HEK293T (cell line): Measurements from ENCODE around the gene STAT6.

ENCODE experiments used
- CTCF ChIA-PET: fragments of 350-600 bp; formaldehyde crosslinking; extraction: SDS; loops from one replicate; lab custom pipeline; 2021; ENCODE audit warnings: antibody characterized with exemption, inconsistent platforms; lab: Yijun Ruan, JAX
- POLR2A ChIA-PET: fragments of 350-600 bp; formaldehyde crosslinking; extraction: SDS; loops from one replicate; lab custom pipeline; 2020; ENCODE audit warnings: antibody characterized with exemption, inconsistent platforms; lab: Yijun Ruan, JAX
- DNase-seq: peaks from one replicate; pipeline ENCODE4 v3.0.0; 2012; ENCODE audit warnings: mixed read lengths; ENCODE audit errors: extremely low spot score
- ARNT ChIP-seq: fragments of 450-650 bp; IDR thresholded peaks from 2 replicates; pipeline ENCODE4 v1.6.1; 2017; ENCODE audit warnings: mild to moderate bottlenecking
- BHLHE40 ChIP-seq: fragments of 450-650 bp; IDR thresholded peaks from 2 replicates; pipeline ENCODE4 v1.6.1; 2016; ENCODE audit warnings: mild to moderate bottlenecking, moderate library complexity, borderline replicate concordance
- CTBP1 ChIP-seq: fragments of 450-650 bp; IDR thresholded peaks from 2 replicates; pipeline ENCODE4 v1.6.1; 2016; ENCODE audit warnings: borderline replicate concordance
- ELF4 ChIP-seq: fragments of 450-650 bp; IDR thresholded peaks from 2 replicates; pipeline ENCODE4 v1.6.1; 2017; ENCODE audit warnings: antibody characterized with exemption
- FOXA1 ChIP-seq: fragments of 450-650 bp; IDR thresholded peaks from 2 replicates; pipeline ENCODE4 v1.6.1; 2016; ENCODE audit warnings: mild to moderate bottlenecking
- FOXK2 ChIP-seq: fragments of 450-650 bp; IDR thresholded peaks from 2 replicates; pipeline ENCODE4 v1.6.1; 2016; ENCODE audit warnings: mild to moderate bottlenecking
- FOXM1 ChIP-seq: fragments of 450-650 bp; IDR thresholded peaks from 2 replicates; pipeline ENCODE4 v1.6.1; 2017; ENCODE audit warnings: mild to moderate bottlenecking, borderline replicate concordance
- HDGF ChIP-seq: fragments of 450-650 bp; IDR thresholded peaks from 2 replicates; pipeline ENCODE4 v1.6.1; 2017; ENCODE audit warnings: antibody characterized with exemption, borderline replicate concordance
- L3MBTL2 ChIP-seq: fragments of 450-650 bp; conservative IDR thresholded peaks from 2 replicates; pipeline ENCODE4 v1.6.1; 2016; ENCODE audit warnings: mild to moderate bottlenecking
- LEF1 ChIP-seq: fragments of 450-650 bp; IDR thresholded peaks from 2 replicates; pipeline ENCODE4 v1.6.1; 2017; ENCODE audit warnings: mild to moderate bottlenecking, borderline replicate concordance
- NFRKB ChIP-seq: fragments of 450-650 bp; IDR thresholded peaks from 2 replicates; pipeline ENCODE4 v1.6.1; 2016; ENCODE audit warnings: mild to moderate bottlenecking, moderate library complexity
- PKNOX1 ChIP-seq: fragments of 450-650 bp; IDR thresholded peaks from 2 replicates; pipeline ENCODE4 v1.6.1; 2016
- SP1 ChIP-seq: fragments of 450-650 bp; IDR thresholded peaks from 2 replicates; pipeline ENCODE4 v1.6.1; 2017
- SUZ12 ChIP-seq: fragments of 450-650 bp; IDR thresholded peaks from 2 replicates; pipeline ENCODE4 v1.6.1; 2016; ENCODE audit warnings: mild to moderate bottlenecking
- TARDBP ChIP-seq: fragments of 450-650 bp; IDR thresholded peaks from 2 replicates; pipeline ENCODE4 v1.6.1; 2016
- ZNF384 ChIP-seq: fragments of 450-650 bp; IDR thresholded peaks from 2 replicates; pipeline ENCODE4 v1.6.1; 2016

STAT6 gene

GRCh38 chr12:57088354-57089270 lies 22.6 kb downstream of the STAT6 start, which contains the start of gene NAB2:
Gene NAB2 (plus strand): TSS chr12:57089114. CDS start chr12:57089272, 158 bp downstream.
- ChIA-PET CTCF (interaction anchor here (0.6 to 2.3 kb wide), 2 partner anchors 20 to 23 kb away, joined by 4 to 12 read pairs; partner anchors contain the start of gene STAT6), POLR2A (interaction anchor here (1.0 to 4.9 kb wide), 5 partner anchors 10 to 72 kb away, joined by 3 to 41 read pairs (median 12); partner anchors contain the start of genes NEMP1, STAT6 and TAC3)
- DNase-seq, result peak; percentile 85
- TF ChIP-seq ZNF384 (no peak), L3MBTL2 (peak; percentile 95)

GRCh38 chr12:57087691-57088353 lies 23.3 kb downstream of the STAT6 start:
- POLR2A ChIA-PET, result interaction anchor here (0.6 to 4.9 kb wide), 4 partner anchors 9 to 72 kb away, joined by 3 to 41 read pairs (median 15); partner anchors contain the start of genes NEMP1, STAT6 and TAC3
- TF ChIP-seq CTBP1, result no peak
- TF ChIP-seq ARNT, result no peak
- no peak for TF ChIP-seq FOXM1
- no peak for TF ChIP-seq FOXK2
- TF ChIP-seq ZNF384, result no peak
- TF ChIP-seq FOXA1, result no peak
- TF ChIP-seq SUZ12, result no peak
- TF ChIP-seq HDGF, result no peak
- DNase-seq, result peak; percentile 29
- CTCF ChIA-PET, result interaction anchor here (1.5 to 2.3 kb wide), 2 partner anchors 24 to 85 kb away, joined by 3 to 12 read pairs; partner anchors contain the start of gene STAT6

GRCh38 chr12:57087010-57087690 lies 24.0 kb downstream of the STAT6 start:
- POLR2A ChIA-PET, result interaction anchor here (0.6 to 4.9 kb wide), 3 partner anchors 9 to 71 kb away, joined by 3 to 41 read pairs (median 27); partner anchors contain the start of genes NEMP1, STAT6 and TAC3
- CTCF ChIA-PET, result interaction anchor here (0.7 to 2.3 kb wide), 3 partner anchors 25 to 949 kb away, joined by 3 to 12 read pairs (median 3); partner anchors contain the start of gene STAT6
- no peak for DNase-seq
- no peak for TF ChIP-seq HDGF
- TF ChIP-seq ARNT, result no peak
- no peak for TF ChIP-seq FOXA1
- TF ChIP-seq LEF1, result no peak
- TF ChIP-seq TARDBP, result no peak
- no peak for TF ChIP-seq ZNF384
- no peak for TF ChIP-seq PKNOX1
- TF ChIP-seq L3MBTL2, result no peak
- TF ChIP-seq ELF4, result no peak
- no peak for TF ChIP-seq FOXK2
- no peak for TF ChIP-seq CTBP1
- no peak for TF ChIP-seq BHLHE40
- no peak for TF ChIP-seq FOXM1
- no peak for TF ChIP-seq NFRKB
- TF ChIP-seq SP1, result no peak
- no peak for TF ChIP-seq SUZ12

- no peak for TF ChIP-seq BHLHE40
- TF ChIP-seq SP1, result no peak
- no peak for TF ChIP-seq L3MBTL2
- no peak for TF ChIP-seq NFRKB
- TF ChIP-seq ELF4, result no peak
- TF ChIP-seq FOXA1, result no peak
- no peak for TF ChIP-seq SUZ12
- TF ChIP-seq ZNF384, result no peak
- no peak for TF ChIP-seq ARNT
- no peak for TF ChIP-seq PKNOX1
- TF ChIP-seq FOXM1, result no peak
- no peak for TF ChIP-seq HDGF
- TF ChIP-seq FOXK2, result no peak
- CTCF ChIA-PET, result interaction anchor here (0.7 to 2.3 kb wide), 3 partner anchors 25 to 948 kb away, joined by 3 to 12 read pairs (median 3); partner anchors contain the start of gene STAT6
- peak; percentile 48 for DNase-seq
- POLR2A ChIA-PET, result interaction anchor here (2.3 to 4.9 kb wide), 2 partner anchors 8 to 25 kb away, joined by 27 to 41 read pairs; partner anchors contain the start of genes NEMP1 and STAT6
Measured at GRCh38 chr12:57086493-57087009, 24.6 kb downstream of the STAT6 start.

GRCh38 chr12:57085999-57086492 lies 25.1 kb downstream of the STAT6 start:
- ChIA-PET CTCF (interaction anchor here (2.3 kb wide), 1 partner anchor 26 kb away, joined by 12 read pairs; the partner anchor contains the start of gene STAT6), POLR2A (interaction anchor here (2.1 to 4.9 kb wide), 3 partner anchors 7 to 26 kb away, joined by 6 to 41 read pairs (median 27); partner anchors contain the start of genes NEMP1 and STAT6)
- no peak for TF ChIP-seq ZNF384
- no peak for TF ChIP-seq PKNOX1
- TF ChIP-seq HDGF, result no peak
- no peak for TF ChIP-seq LEF1
- no peak; the same call in 1 of the 2 replicates for TF ChIP-seq L3MBTL2
- no peak for TF ChIP-seq NFRKB
- TF ChIP-seq SP1, result no peak
- TF ChIP-seq FOXK2, result no peak
- TF ChIP-seq ARNT, result no peak
- TF ChIP-seq SUZ12, result no peak
- TF ChIP-seq FOXM1, result no peak
- no peak for TF ChIP-seq ELF4
- TF ChIP-seq BHLHE40, result no peak
- no peak for TF ChIP-seq TARDBP
- no peak for TF ChIP-seq FOXA1
- TF ChIP-seq CTBP1, result no peak
- peak; percentile 10 for DNase-seq
